IMR-90 (cell line): Measurements from ENCODE around the gene PDGFC.

Experiments used
- CEBPB ChIP-seq: IDR thresholded peaks from 2 replicates; pipeline ENCODE4 v1.6.1; 2012; ENCODE audit warnings: low read depth, low read length, improper control_type of control experiment
- CTCF ChIP-seq: conservative IDR thresholded peaks from 2 replicates; pipeline ENCODE4 v1.5.1; 2012; ENCODE audit warnings: mild to moderate bottlenecking, low read depth, low read length, improper control_type of control experiment
- FOS ChIP-seq: fragments of 150-350 bp; IDR thresholded peaks from 2 replicates; pipeline ENCODE4 v1.6.1; 2016; ENCODE audit warnings: low read depth, low read length
- MAFK ChIP-seq: IDR thresholded peaks from 2 replicates; pipeline ENCODE4 v1.6.1; 2012; ENCODE audit warnings: low read depth, low read length, improper control_type of control experiment
- MAZ ChIP-seq: IDR thresholded peaks from 2 replicates; pipeline ENCODE4 v1.6.1; 2012; ENCODE audit warnings: low read depth, mild to moderate bottlenecking, low read length, improper control_type of control experiment, moderate library complexity, borderline replicate concordance
- MXI1 ChIP-seq: IDR thresholded peaks from 2 replicates; pipeline ENCODE4 v1.6.1; 2012; ENCODE audit warnings: low read depth, mild to moderate bottlenecking, low read length, moderate library complexity, borderline replicate concordance
- NFE2L2 ChIP-seq: fragments of 150-350 bp; IDR thresholded peaks from 2 replicates; pipeline ENCODE4 v1.6.1; 2016; ENCODE audit warnings: low read depth, mild to moderate bottlenecking, low read length
- POLR2A ChIP-seq: IDR thresholded peaks from 2 replicates; pipeline ENCODE4 v1.6.1; 2012; ENCODE audit warnings: mild to moderate bottlenecking, low read depth, low read length
- RAD21 ChIP-seq: IDR thresholded peaks from 2 replicates; pipeline ENCODE4 v1.6.1; 2012; ENCODE audit warnings: low read length, improper control_type of control experiment
- RCOR1 ChIP-seq: IDR thresholded peaks from 2 replicates; pipeline ENCODE4 v1.6.1; 2012; ENCODE audit warnings: mild to moderate bottlenecking, low read length, improper control_type of control experiment; ENCODE audit not compliant: insufficient replicate concordance
- RFX5 ChIP-seq: IDR thresholded peaks from 2 replicates; pipeline ENCODE4 v1.8.0; 2012; ENCODE audit warnings: low read depth, mild to moderate bottlenecking, low read length, moderate library complexity
- USF2 ChIP-seq: fragments of 150-350 bp; IDR thresholded peaks from 2 replicates; pipeline ENCODE4 v1.6.1; 2017; ENCODE audit warnings: mild to moderate bottlenecking, antibody characterized with exemption, low read length, low read depth

GRCh38 chr4:156969911-156970310, 1.7 kb downstream of the PDGFC start:
- TF ChIP-seq CTCF = no peak
- no peak for TF ChIP-seq USF2
- no peak for TF ChIP-seq NFE2L2
- TF ChIP-seq FOS = no peak
- TF ChIP-seq MAZ = no peak
- no peak for TF ChIP-seq MXI1
- no peak for TF ChIP-seq POLR2A
- TF ChIP-seq RAD21 = no peak
- TF ChIP-seq CEBPB = no peak
- TF ChIP-seq MAFK = no peak
- TF ChIP-seq RFX5 = no peak
- TF ChIP-seq RCOR1 = no peak
